Measurements from ENCODE around the gene SERINC1. TPM values are rescaled to one million over a fixed set of nuclear protein-coding genes. Genes with fewer than 3 reads are reported as not detected.

Gene SERINC1
- total RNA-seq, 1 donor from 2014 or later = 216 TPM

GRCh38 chr6:122431780-122432179, 39.8 kb downstream of the SERINC1 start:
- DNase-seq (no peak), ATAC-seq (no peak)
- Histone ChIP-seq H3K36me3 (peaks cover 51% of the 10 kb centered on the region), H3K27me3 (ENCODE audit: low read depth) (no peaks in the 10 kb centered on the region), H3K4me1 (no peaks in the 10 kb centered on the region), H3K9me3 (no peaks in the 10 kb centered on the region), H3K27ac (no peak overlapping the region), H3K4me3 (no peak overlapping the region)
- intact Hi-C loops (cut with DNase I) = no loop called here
- no peak for TF ChIP-seq CTCF (IDR thresholded peaks at IDR 0.05)

- no peak for DNase-seq
- Histone ChIP-seq H3K27ac (no peak overlapping the region), H3K4me1 (no peaks in the 10 kb centered on the region), H3K4me3 (no peak overlapping the region), H3K36me3 (peaks cover 62% of the 10 kb centered on the region), H3K9me3 (no peaks in the 10 kb centered on the region), H3K27me3 (ENCODE audit: low read depth) (no peaks in the 10 kb centered on the region)
- intact Hi-C loops (cut with DNase I) = no loop called here
- no peak for ATAC-seq
- no peak for TF ChIP-seq CTCF (IDR thresholded peaks at IDR 0.05)
These were observed 42.3 kb downstream of the SERINC1 start for GRCh38 chr6:122429323-122429722.

GRCh38 chr6:122428781-122429180, 42.8 kb downstream of the SERINC1 start:
- DNase-seq = no peak
- no peaks in the 10 kb centered on the region for H3K27me3 ChIP-seq (ENCODE audit: low read depth)
- intact Hi-C loops (cut with DNase I) = no loop called here
- H3K4me3 ChIP-seq = no peak overlapping the region
- no peak overlapping the region for H3K27ac ChIP-seq
- no peaks in the 10 kb centered on the region for H3K9me3 ChIP-seq
- H3K36me3 ChIP-seq = peaks cover 64% of the 10 kb centered on the region
- TF ChIP-seq CTCF (IDR thresholded peaks at IDR 0.05) = no peak
- H3K4me1 ChIP-seq = no peaks in the 10 kb centered on the region
- no peak for ATAC-seq

GRCh38 chr6:122426597-122426996, 45.0 kb downstream of the SERINC1 start:
- Histone ChIP-seq H3K4me3 (no peak overlapping the region), H3K27me3 (ENCODE audit: low read depth) (no peaks in the 10 kb centered on the region), H3K36me3 (peaks cover 61% of the 10 kb centered on the region), H3K4me1 (no peaks in the 10 kb centered on the region), H3K27ac (no peak overlapping the region), H3K9me3 (no peaks in the 10 kb centered on the region)
- TF ChIP-seq CTCF (IDR thresholded peaks at IDR 0.05) = no peak
- intact Hi-C loops (cut with DNase I) = no loop called here
- ATAC-seq (no peak), DNase-seq (no peak)

- ATAC-seq (no peak), DNase-seq (no peak)
- Histone ChIP-seq H3K4me3 (no peak overlapping the region), H3K27me3 (ENCODE audit: low read depth) (no peaks in the 10 kb centered on the region), H3K4me1 (no peaks in the 10 kb centered on the region), H3K36me3 (peaks cover 76% of the 10 kb centered on the region), H3K27ac (no peak overlapping the region), H3K9me3 (no peaks in the 10 kb centered on the region)
- intact Hi-C loops (cut with DNase I) = no loop called here
- no peak for TF ChIP-seq CTCF (IDR thresholded peaks at IDR 0.05)
These were observed 47.9 kb downstream of the SERINC1 start for GRCh38 chr6:122423734-122424133.
